Measurements from ENCODE around the gene GMPS. TPM values are rescaled to one million over a fixed set of nuclear protein-coding genes. Genes with fewer than 3 reads are reported as not detected.

Gene GMPS
- total RNA-seq, 1 experiment from 2014 or later = 119 TPM

DNA sequence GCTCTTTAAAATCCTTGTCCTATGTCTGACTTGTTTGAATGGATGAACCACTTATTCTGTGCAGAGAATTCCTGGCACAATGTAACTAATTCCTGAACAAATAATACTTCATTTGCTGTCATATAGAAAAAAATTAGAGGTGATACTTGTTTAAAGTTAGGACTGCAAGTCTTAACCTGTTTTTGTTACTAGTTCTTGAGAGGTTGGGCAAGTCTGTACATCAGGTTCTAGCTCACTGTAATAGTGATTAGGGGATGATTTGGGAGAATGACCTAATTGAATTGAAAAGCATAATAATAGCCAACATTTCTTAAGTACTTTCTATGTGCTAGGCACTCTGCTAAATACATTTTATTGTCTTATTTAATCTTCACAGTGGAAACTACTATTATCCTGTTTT is 49.3 kb downstream of the GMPS start:
- POLR2A ChIA-PET = no interaction called here
- Histone ChIP-seq H4K20me1 (ENCODE audit: insufficient read depth) (no peaks in the 10 kb centered on the region), H3K36me3 (ENCODE audit: control insufficient read depth in 1 of 2, insufficient read depth in 2 of 2, low read length in 2 of 2) (peaks cover 22 to 52% of the 10 kb centered on the region in 2 experiments), H3K4me1 (ENCODE audit: control insufficient read depth in 1 of 2, insufficient read depth in 2 of 2, low read length in 2 of 2) (no peaks in the 10 kb centered on the region), H3K4me2 (ENCODE audit: low read length) (no peak overlapping the region), H2AFZ (ENCODE audit: low read depth, low read length, poor library complexity, severe bottlenecking) (no peak overlapping the region), H3K9me2 (ENCODE audit: insufficient read depth) (no peaks in the 10 kb centered on the region), H3K27me3 (ENCODE audit: insufficient read depth, low read length) (no peaks in the 10 kb centered on the region), H3K9me3 (ENCODE audit: control insufficient read depth in 1 of 2, insufficient read depth in 1 of 2, low read depth in 1 of 2, low read length in 2 of 2) (no peaks in the 10 kb centered on the region), H3K79me2 (ENCODE audit: insufficient read depth, low read length) (peaks cover 5% of the 10 kb centered on the region), H3K4me3 (replicated peaks in 1 of 2; ENCODE audit: low read depth in 1 of 2, low read length in 2 of 2) (no peak overlapping the region), H3K27ac (ENCODE audit: low read depth, low read length) (no peak overlapping the region), H3K9ac (ENCODE audit: low read length) (no peak overlapping the region)
- CTCF ChIA-PET = no interaction called here
- intact Hi-C loops (cut with micrococcal nuclease) = no loop called here
- TF ChIP-seq EZH2phosphoT487 (IDR thresholded peaks at IDR 0.05; ENCODE audit: borderline replicate concordance) (no peak), ATF3 (IDR thresholded peaks at IDR 0.05) (no peak), EGR1 (IDR thresholded peaks at IDR 0.05; ENCODE audit: low read depth) (no peak), CTCF (IDR thresholded peaks at IDR 0.05 in 2 of 3, conservative IDR thresholded peaks at IDR 0.05 in 1 of 3; ENCODE audit: borderline replicate concordance in 1 of 3, insufficient read depth in 1 of 3, low read depth in 2 of 3, low read length in 2 of 3) (no peak), SIN3A (IDR thresholded peaks at IDR 0.05; ENCODE audit: low read depth) (no peak), POLR2AphosphoS5 (IDR thresholded peaks at IDR 0.05; ENCODE audit: low read depth, low read length) (no peak), SRF (IDR thresholded peaks at IDR 0.05; ENCODE audit: low read depth) (no peak), POLR2A (IDR thresholded peaks at IDR 0.05; ENCODE audit: borderline replicate concordance, extremely low read depth, insufficient read depth, insufficient read length) (no peak), REST (IDR thresholded peaks at IDR 0.05; ENCODE audit: low read depth) (no peak), CBX3 (IDR thresholded peaks at IDR 0.05; ENCODE audit: low read depth) (no peak), ELF1 (IDR thresholded peaks at IDR 0.05; ENCODE audit: borderline replicate concordance, low read depth) (no peak), EZH2 (IDR thresholded peaks at IDR 0.05) (no peak), ZNF274 (IDR thresholded peaks at IDR 0.05; ENCODE audit: low read depth, low read length) (no peak), TCF7L2 (IDR thresholded peaks at IDR 0.05; ENCODE audit: borderline replicate concordance, extremely low read depth, insufficient read depth, insufficient read length) (no peak), YY1 (IDR thresholded peaks at IDR 0.05; ENCODE audit: extremely low read depth, insufficient replicate concordance, low read depth, low read length) (no peak), CEBPB (IDR thresholded peaks at IDR 0.05; ENCODE audit: low read depth) (no peak), ZBTB33 (IDR thresholded peaks at IDR 0.05; ENCODE audit: extremely low read depth, insufficient replicate concordance, low read length) (no peak), ZFX (IDR thresholded peaks at IDR 0.05) (no peak), JUND (IDR thresholded peaks at IDR 0.05) (no peak)
- TF ChIP-seq, protein P1, sequence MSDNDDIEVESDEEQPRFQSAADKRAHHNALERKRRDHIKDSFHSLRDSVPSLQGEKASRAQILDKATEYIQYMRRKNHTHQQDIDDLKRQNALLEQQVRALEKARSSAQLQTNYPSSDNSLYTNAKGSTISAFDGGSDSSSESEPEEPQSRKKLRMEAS (IDR thresholded peaks at IDR 0.05) = no peak
- no TSS peak for BruUV-seq (replicated peaks)
- RAD21 ChIA-PET (ENCODE audit: low non-redundant PET in 1 of 2, low total read pairs in 2 of 2, uncharacterized antibody in 2 of 2, unreplicated experiment in 2 of 2) = no interaction called here
- DNase-seq (ENCODE audit: low read depth, low spot score) = no peak
- no peak for ATAC-seq
